DOHH2 (cell line): Measurements from ENCODE around the gene ERC2.

Experiments
- H3F3A ChIP-seq: fragments of 200-600 bp; sonication (generic), shearing (Covaris generic); 2 replicates; pipeline ENCODE4 v1.6.0; 2016; ENCODE audit warnings: antibody characterized with exemption, mild to moderate bottlenecking; ENCODE audit not compliant: control insufficient read depth, insufficient read depth
- H3K27ac ChIP-seq: fragments of 200-600 bp; sonication (generic); 2 replicates; pipeline ENCODE4 v1.5.1; 2014; ENCODE audit warnings: low read depth, mild to moderate bottlenecking, low read length, moderate library complexity
- H3K27me3 ChIP-seq: fragments of 200-600 bp; sonication (generic); 2 replicates; pipeline ENCODE4 v1.6.1; 2014; ENCODE audit warnings: mild to moderate bottlenecking, low read length, mixed read lengths; ENCODE audit not compliant: control insufficient read depth
- H3K36me3 ChIP-seq: fragments of 200-600 bp; sonication (generic); 2 replicates; pipeline ENCODE4 v1.6.1; 2014; ENCODE audit warnings: mild to moderate bottlenecking, low read length, moderate library complexity, mixed read lengths; ENCODE audit not compliant: control insufficient read depth
- H3K4me1 ChIP-seq: fragments of 200-600 bp; sonication (generic); 2 replicates; pipeline ENCODE4 v1.6.1; 2014; ENCODE audit warnings: mild to moderate bottlenecking, low read length, mixed read lengths; ENCODE audit not compliant: control insufficient read depth
- H3K4me2 ChIP-seq: fragments of 200-600 bp; sonication (generic); 2 replicates; pipeline ENCODE4 v1.6.0; 2014; ENCODE audit warnings: mild to moderate bottlenecking, low read length, moderate library complexity
- H3K4me3 ChIP-seq: fragments of 200-600 bp; sonication (generic); 2 replicates; pipeline ENCODE4 v1.5.1; 2014; ENCODE audit warnings: mild to moderate bottlenecking, low read length, mixed read lengths
- H3K79me2 ChIP-seq: fragments of 200-600 bp; sonication (generic); 2 replicates; pipeline ENCODE4 v1.6.1; 2014; ENCODE audit warnings: mild to moderate bottlenecking, low read length, mixed read lengths; ENCODE audit not compliant: control insufficient read depth
- H3K9me2 ChIP-seq: fragments of 200-600 bp; sonication (generic); replicated peaks from 2 replicates; pipeline ENCODE4 v1.6.1; 2014; ENCODE audit warnings: mild to moderate bottlenecking, low read length, mixed read lengths; ENCODE audit not compliant: control insufficient read depth
- H3K9me3 ChIP-seq: fragments of 200-600 bp; sonication (generic); 2 replicates; pipeline ENCODE4 v1.6.1; 2014; ENCODE audit warnings: antibody characterized with exemption, low read length, mixed read lengths; ENCODE audit not compliant: control insufficient read depth, insufficient read depth
- H4K20me1 ChIP-seq: fragments of 200-600 bp; sonication (generic); 2 replicates; pipeline ENCODE4 v1.6.0; 2014; ENCODE audit warnings: low read depth, mild to moderate bottlenecking, antibody characterized with exemption, low read length, moderate library complexity; ENCODE audit not compliant: control insufficient read depth, insufficient read depth
- CTCF ChIP-seq: fragments of 200-600 bp; sonication (generic); IDR thresholded peaks from one replicate; pipeline ENCODE4 v1.5.1; 2014; ENCODE audit warnings: antibody characterized with exemption, mild to moderate bottlenecking, low read depth, low read length; ENCODE audit not compliant: poor library complexity, severe bottlenecking
- EZH2phosphoT487 ChIP-seq: fragments of 200-600 bp; sonication (generic); IDR thresholded peaks from 2 replicates; pipeline ENCODE4 v1.6.1; 2017; ENCODE audit warnings: borderline replicate concordance, mild to moderate bottlenecking, antibody characterized with exemption, low read length, moderate library complexity, mixed read lengths

ERC2 gene

GRCh38 chr3:55549177-55549576 is 919.1 kb downstream of the ERC2 start:
- Histone ChIP-seq H3K4me2 (no peak overlapping the region), H3K9me2 (no peaks in the 10 kb centered on the region), H3F3A (no peaks in the 10 kb centered on the region), H3K27me3 (no peaks in the 10 kb centered on the region), H3K4me1 (no peaks in the 10 kb centered on the region), H3K9me3 (peaks cover 3% of the 10 kb centered on the region; the same call in 1 of the 2 replicates), H4K20me1 (no peaks in the 10 kb centered on the region), H3K4me3 (no peak overlapping the region), H3K27ac (no peak overlapping the region), H3K36me3 (no peaks in the 10 kb centered on the region), H3K79me2 (no peaks in the 10 kb centered on the region)
- TF ChIP-seq CTCF (no peak), EZH2phosphoT487 (no peak)

- H3F3A ChIP-seq: no peaks in the 10 kb centered on the region
- H3K27me3 ChIP-seq: no peaks in the 10 kb centered on the region
- no peaks in the 10 kb centered on the region for H3K36me3 ChIP-seq
- no peaks in the 10 kb centered on the region for H4K20me1 ChIP-seq
- no peaks in the 10 kb centered on the region for H3K4me1 ChIP-seq
- H3K27ac ChIP-seq: no peak overlapping the region
- no peaks in the 10 kb centered on the region for H3K9me2 ChIP-seq
- H3K79me2 ChIP-seq: no peaks in the 10 kb centered on the region
- H3K9me3 ChIP-seq: peaks cover 3% of the 10 kb centered on the region; the same call in 1 of the 2 replicates
- H3K4me2 ChIP-seq: no peak overlapping the region
- TF ChIP-seq CTCF (no peak), EZH2phosphoT487 (no peak)
- no peak overlapping the region for H3K4me3 ChIP-seq
Observed at GRCh38 chr3:55546866-55547669, 921.2 kb downstream of the ERC2 start.

DNA sequence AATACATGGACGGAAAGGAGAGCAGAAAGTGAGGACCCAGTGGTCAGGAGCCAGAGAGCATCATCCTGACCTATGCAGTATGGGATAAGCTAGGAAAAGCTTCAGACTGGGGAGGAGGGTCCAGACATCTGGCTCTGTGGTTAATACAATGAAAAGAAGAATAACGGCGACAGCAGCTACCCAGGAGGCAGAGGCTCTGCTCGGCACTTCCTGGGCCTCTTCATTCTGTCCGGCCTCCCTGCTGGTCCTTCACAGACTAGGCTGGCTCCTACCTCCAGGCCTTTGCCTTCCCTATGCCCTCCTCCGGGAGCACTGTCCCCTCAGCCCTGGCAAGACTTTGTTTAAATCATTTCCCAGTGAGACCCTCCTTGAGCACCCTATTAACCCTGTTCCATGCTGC is 922.3 kb downstream of the ERC2 start:
- no peaks in the 10 kb centered on the region for H3K36me3 ChIP-seq
- H4K20me1 ChIP-seq: no peaks in the 10 kb centered on the region
- H3K79me2 ChIP-seq: no peaks in the 10 kb centered on the region
- no peak overlapping the region for H3K4me3 ChIP-seq
- H3K27ac ChIP-seq: no peak overlapping the region
- H3F3A ChIP-seq: no peaks in the 10 kb centered on the region
- H3K4me2 ChIP-seq: no peak overlapping the region
- no peaks in the 10 kb centered on the region for H3K9me2 ChIP-seq
- peaks cover 3% of the 10 kb centered on the region; the same call in 1 of the 2 replicates for H3K9me3 ChIP-seq
- H3K4me1 ChIP-seq: no peaks in the 10 kb centered on the region
- no peaks in the 10 kb centered on the region for H3K27me3 ChIP-seq
- no peak for TF ChIP-seq EZH2phosphoT487
- TF ChIP-seq CTCF: no peak
